GM12874 (cell line): ENCODE measurements around the gene COMMD9.

Experiments used
- TF ChIP-seq, protein P1 (sequence below): IDR thresholded peaks from 2 replicates; pipeline ENCODE4 v1.5.1; 2011; ENCODE audit warnings: low read depth, mild to moderate bottlenecking, control low read depth, low read length, moderate library complexity; ENCODE audit not compliant: insufficient read depth

Gene COMMD9

DNA sequence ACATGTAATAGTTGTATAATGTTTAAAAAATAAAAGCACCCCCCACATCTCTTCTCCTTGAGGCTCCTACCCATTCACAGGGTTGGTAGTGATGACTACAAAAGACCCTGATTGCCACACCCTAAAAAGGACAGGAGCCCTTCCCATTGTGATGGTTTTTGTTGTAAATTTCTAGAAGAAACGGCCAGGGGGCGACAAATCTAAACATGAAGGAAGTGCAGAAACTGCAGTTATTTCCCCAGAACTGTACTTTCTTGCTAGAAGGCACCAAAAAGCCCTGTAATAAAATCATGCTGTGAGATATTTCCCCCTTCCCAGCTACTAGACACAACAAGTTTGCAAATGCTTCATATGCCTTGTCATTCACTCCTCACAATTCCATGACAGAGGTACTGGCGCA, 17.7 kb upstream of the COMMD9 start:
- TF ChIP-seq, protein P1, sequence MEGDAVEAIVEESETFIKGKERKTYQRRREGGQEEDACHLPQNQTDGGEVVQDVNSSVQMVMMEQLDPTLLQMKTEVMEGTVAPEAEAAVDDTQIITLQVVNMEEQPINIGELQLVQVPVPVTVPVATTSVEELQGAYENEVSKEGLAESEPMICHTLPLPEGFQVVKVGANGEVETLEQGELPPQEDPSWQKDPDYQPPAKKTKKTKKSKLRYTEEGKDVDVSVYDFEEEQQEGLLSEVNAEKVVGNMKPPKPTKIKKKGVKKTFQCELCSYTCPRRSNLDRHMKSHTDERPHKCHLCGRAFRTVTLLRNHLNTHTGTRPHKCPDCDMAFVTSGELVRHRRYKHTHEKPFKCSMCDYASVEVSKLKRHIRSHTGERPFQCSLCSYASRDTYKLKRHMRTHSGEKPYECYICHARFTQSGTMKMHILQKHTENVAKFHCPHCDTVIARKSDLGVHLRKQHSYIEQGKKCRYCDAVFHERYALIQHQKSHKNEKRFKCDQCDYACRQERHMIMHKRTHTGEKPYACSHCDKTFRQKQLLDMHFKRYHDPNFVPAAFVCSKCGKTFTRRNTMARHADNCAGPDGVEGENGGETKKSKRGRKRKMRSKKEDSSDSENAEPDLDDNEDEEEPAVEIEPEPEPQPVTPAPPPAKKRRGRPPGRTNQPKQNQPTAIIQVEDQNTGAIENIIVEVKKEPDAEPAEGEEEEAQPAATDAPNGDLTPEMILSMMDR, result peak; percentile 49

DNA sequence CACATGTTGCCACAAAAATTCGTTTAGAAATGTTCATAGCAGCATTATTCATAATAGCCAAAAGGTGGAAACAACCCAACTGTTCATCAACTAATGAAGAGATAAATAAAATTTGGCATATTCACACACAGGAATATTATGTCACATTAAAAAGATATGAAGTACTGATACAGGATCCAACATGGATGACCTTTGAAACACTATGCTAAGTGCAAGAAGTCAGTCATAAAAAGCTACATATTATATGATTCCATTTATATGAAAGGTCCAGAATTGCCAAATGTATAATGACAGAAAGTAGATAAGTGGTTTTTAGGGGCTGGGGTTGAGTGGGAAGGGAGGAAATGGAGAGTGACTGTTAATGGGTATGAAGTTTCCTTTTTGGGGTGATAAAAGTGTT, 15.8 kb upstream of the COMMD9 start:
- TF ChIP-seq, protein P1, result no peak

DNA sequence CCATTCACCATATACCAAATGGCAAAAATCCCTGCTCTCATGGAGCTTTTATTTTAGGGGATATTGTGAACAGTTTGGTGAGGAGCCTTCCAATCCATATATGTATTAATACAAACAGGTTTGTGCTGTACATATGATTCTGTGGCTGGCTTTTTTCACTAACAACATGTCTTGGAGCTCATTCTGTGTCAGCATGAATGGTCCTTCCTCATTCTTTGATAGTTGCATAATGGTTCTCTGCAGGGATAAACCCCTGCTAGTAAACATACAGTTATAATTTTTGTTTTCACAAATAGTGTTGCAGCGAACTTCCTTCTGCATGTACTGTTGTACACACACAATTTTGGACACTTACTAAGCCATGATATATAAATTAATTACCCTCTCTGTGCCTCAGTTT, 15.1 kb upstream of the COMMD9 start:
- TF ChIP-seq, protein P1, result no peak

DNA sequence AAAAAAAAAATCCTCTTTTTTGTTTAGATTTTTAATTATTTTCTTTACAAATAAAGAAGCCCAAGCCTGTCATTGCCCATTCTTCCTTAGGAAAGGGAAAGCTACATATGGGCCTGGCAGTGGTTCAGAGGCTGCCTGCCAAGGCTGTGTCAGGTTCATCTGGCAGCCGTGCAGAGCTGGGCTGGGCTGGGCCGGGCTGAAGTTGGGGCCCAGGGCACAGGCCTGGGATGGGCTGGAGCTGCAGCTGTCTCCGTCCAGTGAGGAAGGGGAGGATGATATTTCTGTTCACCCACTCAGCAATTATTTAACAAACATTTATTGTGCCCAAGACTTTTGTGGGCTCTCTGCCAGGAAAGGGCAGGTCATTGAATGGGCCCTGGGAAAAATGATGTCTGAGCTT, 11.4 kb upstream of the COMMD9 start:
- TF ChIP-seq, protein P1, result no peak

DNA sequence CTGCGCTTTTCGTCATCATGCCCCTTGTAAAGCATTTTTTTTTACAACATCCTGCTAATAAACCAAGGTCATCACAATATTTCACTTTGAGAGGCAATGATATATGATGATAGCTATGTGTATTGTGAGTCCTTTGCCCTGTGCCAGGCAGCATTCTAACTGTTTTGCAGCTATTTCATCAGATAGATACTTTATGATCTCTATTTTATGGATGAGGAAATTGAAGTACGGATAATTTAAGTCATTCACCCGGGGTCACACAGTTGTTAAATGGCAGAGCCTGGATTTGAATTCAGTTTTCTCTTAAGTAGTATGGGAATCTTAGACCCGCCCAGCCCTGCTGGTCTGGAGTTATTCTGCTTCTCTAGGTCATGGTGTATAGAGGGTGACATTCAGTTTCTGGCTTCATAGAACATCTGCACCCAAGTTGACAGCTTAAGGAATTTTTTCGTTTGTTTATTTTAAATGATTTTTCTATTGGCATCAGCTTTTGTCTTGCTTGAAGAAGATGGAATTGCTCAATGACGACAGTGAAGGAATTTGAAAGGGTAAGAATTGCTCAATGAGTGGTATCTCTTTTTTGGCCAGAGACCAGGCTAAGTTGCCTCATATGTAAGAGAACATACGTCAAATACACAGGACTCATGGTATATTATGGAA, 7.8 kb upstream of the COMMD9 start:
- TF ChIP-seq, protein P1, result no peak

DNA sequence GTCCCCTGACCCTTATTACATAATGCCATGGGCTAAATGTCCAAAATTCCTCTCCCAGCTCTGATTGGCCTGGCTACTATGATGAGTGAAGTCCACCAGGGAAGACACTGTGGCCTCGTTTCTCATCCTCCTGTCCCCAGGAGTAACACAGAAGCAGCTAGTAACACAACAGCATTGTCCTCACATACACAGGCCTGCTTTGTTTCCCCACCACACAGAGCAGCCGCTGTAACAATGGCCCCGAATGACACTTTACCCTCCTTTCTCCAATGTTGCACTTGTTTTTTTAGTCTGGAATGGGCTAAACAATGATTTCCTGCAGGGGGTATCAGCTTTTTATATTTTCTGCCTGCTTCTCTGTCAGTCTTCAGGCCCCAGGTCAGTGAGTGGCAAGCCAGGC, 6.7 kb upstream of the COMMD9 start, which contains the start of gene PRR5L:
Gene PRR5L (plus strand): TSS at position 363 of the 400 bp plus-strand sequence. CDS start 104,834 bp downstream, outside the sequence.
- TF ChIP-seq, protein P1, result no peak

DNA sequence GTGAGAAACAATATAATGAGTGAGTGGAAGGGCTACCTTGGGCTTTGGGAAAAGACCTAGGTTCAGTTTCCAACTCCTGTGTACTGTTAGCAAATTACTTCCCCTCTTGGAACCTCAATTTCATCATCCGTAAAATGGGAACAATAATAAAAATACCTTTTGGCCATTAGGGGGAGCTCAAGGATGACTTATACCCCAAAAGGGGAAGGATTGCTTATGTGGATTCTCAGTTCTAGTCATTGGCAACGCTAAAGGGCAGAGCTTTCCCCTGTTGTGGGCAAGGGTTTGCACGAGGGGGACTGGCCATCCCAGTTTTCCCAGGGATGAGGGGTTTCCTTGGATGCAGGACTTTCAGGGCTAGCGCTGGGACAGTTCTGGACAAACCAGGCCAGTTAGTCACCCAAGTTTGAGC, 3.1 kb upstream of the COMMD9 start:
- TF ChIP-seq, protein P1, result peak; percentile 41; the same call in 1 of the 2 replicates
